ENCODE results near the gene DIAPH2. TPM values are rescaled to one million over a fixed set of nuclear protein-coding genes. Genes with fewer than 3 reads are reported as not detected.

Gene DIAPH2
- total and polyA plus RNA-seq, 9 of the 15 experiments (the other 6 are each of a cell fraction or from before 2014, with no cell fraction given), result 0.01 to 0.18 (median 0.07) TPM; not detected in 1

DNA sequence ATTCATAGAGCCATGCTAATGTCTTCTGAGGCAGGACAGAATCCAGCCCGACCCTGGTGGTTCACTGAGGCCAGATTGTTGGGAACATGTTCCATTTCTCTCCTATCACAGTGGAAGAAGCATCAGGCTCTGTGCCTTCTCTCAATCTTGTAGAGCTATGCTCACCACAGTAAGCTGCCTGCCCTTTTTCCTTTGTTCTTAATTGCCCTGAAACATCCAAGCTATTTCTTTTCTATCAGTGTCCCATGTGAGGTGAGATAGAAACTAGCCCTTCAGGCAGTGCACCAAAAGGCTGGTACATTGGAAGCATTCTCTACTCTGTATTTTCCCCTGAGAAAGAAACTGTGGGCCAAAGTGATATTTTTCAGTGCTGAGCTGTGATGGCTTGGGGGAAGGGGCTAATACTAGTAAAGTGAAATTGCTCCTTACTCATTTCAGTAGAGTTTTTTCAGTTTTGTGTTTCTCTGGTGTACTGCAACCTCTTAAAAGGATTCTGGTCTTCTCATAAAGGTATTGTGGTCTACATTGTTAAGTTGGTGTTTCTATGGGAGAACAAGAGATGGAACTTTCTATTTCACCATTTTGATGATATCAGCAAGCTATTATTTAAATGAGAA is 810.2 kb downstream of the DIAPH2 start:
- intact Hi-C loops (cut with micrococcal nuclease) (no loop called here), in situ Hi-C loops (cut with MboI) (no loop called here)
- H3K79me2 ChIP-seq (ENCODE audit: control insufficient read depth, insufficient read depth, low read length), result no peaks in the 10 kb centered on the region
- no peaks in the 10 kb centered on the region for H4K20me1 ChIP-seq (replicated peaks; ENCODE audit: control insufficient read depth, insufficient read depth, low read length)
- no peaks in the 10 kb centered on the region for H3K9me1 ChIP-seq (ENCODE audit: control insufficient read depth, insufficient read depth, low read length)
- DNase-seq (ENCODE audit: extremely low read depth in 1 of 4, low spot score in 3 of 4), result no peak
- no TSS peak for BruUV-seq (replicated peaks)
- no peak for ATAC-seq
- no peaks in the 10 kb centered on the region for H3K9me3 ChIP-seq (replicated peaks; ENCODE audit: control insufficient read depth, insufficient read depth, low read depth, low read length)
- CTCF ChIA-PET (ENCODE audit: low intra/inter-chr PET ratio), result no interaction called here
- H3K9ac ChIP-seq (ENCODE audit: insufficient read depth in 1 of 2, low read depth in 2 of 2, low read length in 2 of 2), result no peak overlapping the region
- H3K36me3 ChIP-seq (ENCODE audit: control insufficient read depth, insufficient read depth, low read length), result no peaks in the 10 kb centered on the region
- H3K4me1 ChIP-seq (replicated peaks in 1 of 2; ENCODE audit: control insufficient read depth in 2 of 2, insufficient read depth in 2 of 2, low read length in 2 of 2), result no peaks in the 10 kb centered on the region
- POLR2A ChIA-PET, result no interaction called here
- H2AFZ ChIP-seq (ENCODE audit: low read depth, low read length), result no peak overlapping the region
- FAIRE-seq, result no peak
- WGBS (ENCODE audit: insufficient coverage, low coverage, missing lambda C conversion rate), result 0% methylated on average over 1 of the region's 1 CpG
- no peak overlapping the region for H3K4me3 ChIP-seq
- H3K27ac ChIP-seq (ENCODE audit: extremely low read depth, low read depth, low read length), result no peak overlapping the region
- H3K27me3 ChIP-seq (ENCODE audit: control insufficient read depth in 2 of 2, insufficient read depth in 2 of 2, low read length in 2 of 2), result no peaks in the 10 kb centered on the region
- TF ChIP-seq, protein P1, sequence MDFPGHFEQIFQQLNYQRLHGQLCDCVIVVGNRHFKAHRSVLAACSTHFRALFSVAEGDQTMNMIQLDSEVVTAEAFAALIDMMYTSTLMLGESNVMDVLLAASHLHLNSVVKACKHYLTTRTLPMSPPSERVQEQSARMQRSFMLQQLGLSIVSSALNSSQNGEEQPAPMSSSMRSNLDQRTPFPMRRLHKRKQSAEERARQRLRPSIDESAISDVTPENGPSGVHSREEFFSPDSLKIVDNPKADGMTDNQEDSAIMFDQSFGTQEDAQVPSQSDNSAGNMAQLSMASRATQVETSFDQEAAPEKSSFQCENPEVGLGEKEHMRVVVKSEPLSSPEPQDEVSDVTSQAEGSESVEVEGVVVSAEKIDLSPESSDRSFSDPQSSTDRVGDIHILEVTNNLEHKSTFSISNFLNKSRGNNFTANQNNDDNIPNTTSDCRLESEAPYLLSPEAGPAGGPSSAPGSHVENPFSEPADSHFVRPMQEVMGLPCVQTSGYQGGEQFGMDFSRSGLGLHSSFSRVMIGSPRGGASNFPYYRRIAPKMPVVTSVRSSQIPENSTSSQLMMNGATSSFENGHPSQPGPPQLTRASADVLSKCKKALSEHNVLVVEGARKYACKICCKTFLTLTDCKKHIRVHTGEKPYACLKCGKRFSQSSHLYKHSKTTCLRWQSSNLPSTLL (IDR thresholded peaks at IDR 0.05), result no peak
- TF ChIP-seq ZNF707 (CRISPR knock-in tag; conservative IDR thresholded peaks at IDR 0.05), result no peak
- TF ChIP-seq ZNF444 (CRISPR knock-in tag; IDR thresholded peaks at IDR 0.05), result no peak
- TF ChIP-seq, protein P2, sequence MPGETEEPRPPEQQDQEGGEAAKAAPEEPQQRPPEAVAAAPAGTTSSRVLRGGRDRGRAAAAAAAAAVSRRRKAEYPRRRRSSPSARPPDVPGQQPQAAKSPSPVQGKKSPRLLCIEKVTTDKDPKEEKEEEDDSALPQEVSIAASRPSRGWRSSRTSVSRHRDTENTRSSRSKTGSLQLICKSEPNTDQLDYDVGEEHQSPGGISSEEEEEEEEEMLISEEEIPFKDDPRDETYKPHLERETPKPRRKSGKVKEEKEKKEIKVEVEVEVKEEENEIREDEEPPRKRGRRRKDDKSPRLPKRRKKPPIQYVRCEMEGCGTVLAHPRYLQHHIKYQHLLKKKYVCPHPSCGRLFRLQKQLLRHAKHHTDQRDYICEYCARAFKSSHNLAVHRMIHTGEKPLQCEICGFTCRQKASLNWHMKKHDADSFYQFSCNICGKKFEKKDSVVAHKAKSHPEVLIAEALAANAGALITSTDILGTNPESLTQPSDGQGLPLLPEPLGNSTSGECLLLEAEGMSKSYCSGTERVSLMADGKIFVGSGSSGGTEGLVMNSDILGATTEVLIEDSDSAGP (CRISPR knock-in tag; IDR thresholded peaks at IDR 0.05), result no peak
- TF ChIP-seq, protein P3, sequence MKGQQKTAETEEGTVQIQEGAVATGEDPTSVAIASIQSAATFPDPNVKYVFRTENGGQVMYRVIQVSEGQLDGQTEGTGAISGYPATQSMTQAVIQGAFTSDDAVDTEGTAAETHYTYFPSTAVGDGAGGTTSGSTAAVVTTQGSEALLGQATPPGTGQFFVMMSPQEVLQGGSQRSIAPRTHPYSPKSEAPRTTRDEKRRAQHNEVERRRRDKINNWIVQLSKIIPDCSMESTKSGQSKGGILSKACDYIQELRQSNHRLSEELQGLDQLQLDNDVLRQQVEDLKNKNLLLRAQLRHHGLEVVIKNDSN (CRISPR knock-in tag; IDR thresholded peaks at IDR 0.05), result no peak
- no peak for TF ChIP-seq ZNF41 (CRISPR knock-in tag; conservative IDR thresholded peaks at IDR 0.05)
- no peak for TF ChIP-seq HDAC8 (tag; IDR thresholded peaks at IDR 0.05)
- no peak for TF ChIP-seq LARP7 (IDR thresholded peaks at IDR 0.05)
- TF ChIP-seq EZH2 (IDR thresholded peaks at IDR 0.05; ENCODE audit: borderline replicate concordance, low read depth, low read length), result no peak
- no peak for TF ChIP-seq ZBTB8A (IDR thresholded peaks at IDR 0.05; ENCODE audit: partially characterized antibody)
- TF ChIP-seq BDP1 (IDR thresholded peaks at IDR 0.05; ENCODE audit: insufficient read depth, insufficient read length), result no peak
- TF ChIP-seq, protein P4, sequence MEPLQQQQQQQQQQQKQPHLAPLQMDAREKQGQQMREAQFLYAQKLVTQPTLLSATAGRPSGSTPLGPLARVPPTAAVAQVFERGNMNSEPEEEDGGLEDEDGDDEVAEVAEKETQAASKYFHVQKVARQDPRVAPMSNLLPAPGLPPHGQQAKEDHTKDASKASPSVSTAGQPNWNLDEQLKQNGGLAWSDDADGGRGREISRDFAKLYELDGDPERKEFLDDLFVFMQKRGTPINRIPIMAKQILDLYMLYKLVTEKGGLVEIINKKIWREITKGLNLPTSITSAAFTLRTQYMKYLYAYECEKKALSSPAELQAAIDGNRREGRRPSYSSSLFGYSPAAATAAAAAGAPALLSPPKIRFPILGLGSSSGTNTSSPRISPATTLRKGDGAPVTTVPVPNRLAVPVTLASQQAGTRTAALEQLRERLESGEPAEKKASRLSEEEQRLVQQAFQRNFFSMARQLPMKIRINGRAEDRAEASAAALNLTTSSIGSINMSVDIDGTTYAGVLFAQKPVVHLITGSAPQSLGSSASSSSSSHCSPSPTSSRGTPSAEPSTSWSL (CRISPR knock-in tag; IDR thresholded peaks at IDR 0.05; ENCODE audit: borderline replicate concordance), result no peak
- no peak for TF ChIP-seq PHB2 (IDR thresholded peaks at IDR 0.05; ENCODE audit: low read depth)
- TF ChIP-seq KAT2B (IDR thresholded peaks at IDR 0.05; ENCODE audit: low read depth, low read length), result no peak
- TF ChIP-seq TCF3 (CRISPR knock-in tag; IDR thresholded peaks at IDR 0.05), result no peak
- H3K4me2 ChIP-seq (ENCODE audit: insufficient read depth, low read length), result no peak overlapping the region
